ENCODE data around the gene MAGI2.
"Not testable (repeated sequence)": the region's sequence is repeated elsewhere in the genome, so short reads cannot be mapped to it uniquely, and the experiment has no call there.

MAGI2 gene

DNA sequence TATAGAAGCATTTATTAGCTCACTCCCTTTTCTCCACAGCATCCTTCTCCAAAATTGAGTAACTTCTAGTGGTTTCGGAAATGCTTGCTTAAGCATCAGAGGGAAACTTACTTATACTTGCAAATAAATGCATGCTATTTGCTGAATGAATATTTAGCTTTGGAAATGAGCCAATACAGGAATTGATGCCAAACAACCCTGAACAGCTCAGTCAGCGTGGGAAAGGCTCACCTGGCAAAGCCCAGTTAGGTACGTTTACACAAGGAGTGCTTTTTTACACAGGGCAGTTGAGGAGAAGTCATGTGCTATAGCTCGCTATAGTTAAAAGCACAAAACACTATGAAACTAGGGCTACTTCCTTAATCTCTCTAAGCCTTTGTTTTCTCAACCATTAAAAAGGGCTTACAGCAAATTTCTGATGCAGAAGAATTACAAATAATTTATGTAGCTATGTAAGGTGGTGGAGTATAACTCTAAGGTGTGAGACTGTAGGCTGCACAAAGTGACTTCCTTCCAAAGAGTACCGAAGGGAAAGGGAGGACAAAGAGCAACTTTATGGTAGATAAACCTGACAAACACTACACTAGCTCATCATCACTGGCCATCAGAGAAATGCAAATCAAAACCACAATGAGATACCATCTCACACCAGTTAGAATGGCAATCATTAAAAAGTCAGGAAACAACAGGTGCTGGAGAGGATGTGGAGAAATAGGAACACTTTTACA lies 1156.7 kb downstream of the MAGI2 start:
- H3K9me2 ChIP-seq (replicated peaks; ENCODE audit: insufficient read depth, low read length): no peaks in the 10 kb centered on the region
- no peaks in the 10 kb centered on the region for H3K36me3 ChIP-seq (ENCODE audit: low read length)
- H3F3A ChIP-seq (ENCODE audit: insufficient read depth): no peaks in the 10 kb centered on the region
- no peaks in the 10 kb centered on the region for H3K9me3 ChIP-seq (ENCODE audit: insufficient read depth, low read length)
- H3K27me3 ChIP-seq (ENCODE audit: low read length): no peaks in the 10 kb centered on the region
- H3K4me2 ChIP-seq (ENCODE audit: low read depth, low read length, poor library complexity, severe bottlenecking): no peak overlapping the region
- H3K9ac ChIP-seq (ENCODE audit: low read length): no peak overlapping the region
- TF ChIP-seq EZH2phosphoT487 (conservative IDR thresholded peaks at IDR 0.05; ENCODE audit: low read length): no peak
- TF ChIP-seq, protein P1, sequence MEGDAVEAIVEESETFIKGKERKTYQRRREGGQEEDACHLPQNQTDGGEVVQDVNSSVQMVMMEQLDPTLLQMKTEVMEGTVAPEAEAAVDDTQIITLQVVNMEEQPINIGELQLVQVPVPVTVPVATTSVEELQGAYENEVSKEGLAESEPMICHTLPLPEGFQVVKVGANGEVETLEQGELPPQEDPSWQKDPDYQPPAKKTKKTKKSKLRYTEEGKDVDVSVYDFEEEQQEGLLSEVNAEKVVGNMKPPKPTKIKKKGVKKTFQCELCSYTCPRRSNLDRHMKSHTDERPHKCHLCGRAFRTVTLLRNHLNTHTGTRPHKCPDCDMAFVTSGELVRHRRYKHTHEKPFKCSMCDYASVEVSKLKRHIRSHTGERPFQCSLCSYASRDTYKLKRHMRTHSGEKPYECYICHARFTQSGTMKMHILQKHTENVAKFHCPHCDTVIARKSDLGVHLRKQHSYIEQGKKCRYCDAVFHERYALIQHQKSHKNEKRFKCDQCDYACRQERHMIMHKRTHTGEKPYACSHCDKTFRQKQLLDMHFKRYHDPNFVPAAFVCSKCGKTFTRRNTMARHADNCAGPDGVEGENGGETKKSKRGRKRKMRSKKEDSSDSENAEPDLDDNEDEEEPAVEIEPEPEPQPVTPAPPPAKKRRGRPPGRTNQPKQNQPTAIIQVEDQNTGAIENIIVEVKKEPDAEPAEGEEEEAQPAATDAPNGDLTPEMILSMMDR (IDR thresholded peaks at IDR 0.05; ENCODE audit: insufficient read depth, low read length, poor library complexity, severe bottlenecking): no peak
- H4K20me1 ChIP-seq (ENCODE audit: low read depth, low read length): no peaks in the 10 kb centered on the region
- H3K79me2 ChIP-seq (ENCODE audit: insufficient read depth, low read length): no peaks in the 10 kb centered on the region
- no peak overlapping the region for H3K4me3 ChIP-seq (ENCODE audit: insufficient read depth, low read length, poor library complexity, severe bottlenecking)
- no peak overlapping the region for H3K27ac ChIP-seq (ENCODE audit: low read depth, low read length)
- H2AFZ ChIP-seq (ENCODE audit: low read depth, low read length, severe bottlenecking): no peak overlapping the region

DNA sequence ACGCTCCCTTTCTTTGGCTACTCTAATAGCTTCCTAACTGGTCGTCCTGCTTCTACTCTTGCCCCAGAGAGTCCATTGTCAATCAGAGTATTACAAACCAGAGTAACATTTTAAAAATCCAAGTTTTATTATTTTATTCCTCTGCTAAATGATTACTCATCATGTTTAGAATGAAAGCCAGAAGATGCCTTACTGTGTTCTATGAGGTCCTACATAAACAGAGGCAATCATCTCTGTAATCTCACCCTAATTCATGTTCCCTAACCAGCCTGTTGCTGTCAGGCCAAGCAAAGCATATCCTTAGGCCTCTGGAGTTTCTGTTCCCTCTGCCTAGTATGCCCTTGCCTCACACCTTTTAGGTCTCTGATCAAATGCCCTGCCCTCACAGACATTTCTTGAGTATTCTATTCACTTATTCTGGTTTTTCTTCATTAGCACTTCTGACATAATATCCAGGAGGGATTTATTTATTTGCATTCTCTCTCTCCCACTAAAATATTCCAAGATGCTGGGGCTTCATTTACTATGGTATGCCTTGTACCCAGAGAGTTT lies 1157.3 kb downstream of the MAGI2 start:
- TF ChIP-seq EZH2phosphoT487 (conservative IDR thresholded peaks at IDR 0.05; ENCODE audit: low read length): no peak
- TF ChIP-seq, protein P1 (IDR thresholded peaks at IDR 0.05; ENCODE audit: insufficient read depth, low read length, poor library complexity, severe bottlenecking): no peak
- Histone ChIP-seq H3K9me2 (replicated peaks; ENCODE audit: insufficient read depth, low read length) (no peaks in the 10 kb centered on the region), H3K79me2 (ENCODE audit: insufficient read depth, low read length) (no peaks in the 10 kb centered on the region), H3K9ac (ENCODE audit: low read length) (no peak overlapping the region), H3K9me3 (ENCODE audit: insufficient read depth, low read length) (no peaks in the 10 kb centered on the region), H4K20me1 (ENCODE audit: low read depth, low read length) (no peaks in the 10 kb centered on the region), H3F3A (ENCODE audit: insufficient read depth) (no peaks in the 10 kb centered on the region), H3K4me2 (ENCODE audit: low read depth, low read length, poor library complexity, severe bottlenecking) (no peak overlapping the region), H2AFZ (ENCODE audit: low read depth, low read length, severe bottlenecking) (no peak overlapping the region), H3K4me3 (ENCODE audit: insufficient read depth, low read length, poor library complexity, severe bottlenecking) (no peak overlapping the region), H3K27me3 (ENCODE audit: low read length) (no peaks in the 10 kb centered on the region), H3K36me3 (ENCODE audit: low read length) (no peaks in the 10 kb centered on the region), H3K27ac (ENCODE audit: low read depth, low read length) (no peak overlapping the region)

DNA sequence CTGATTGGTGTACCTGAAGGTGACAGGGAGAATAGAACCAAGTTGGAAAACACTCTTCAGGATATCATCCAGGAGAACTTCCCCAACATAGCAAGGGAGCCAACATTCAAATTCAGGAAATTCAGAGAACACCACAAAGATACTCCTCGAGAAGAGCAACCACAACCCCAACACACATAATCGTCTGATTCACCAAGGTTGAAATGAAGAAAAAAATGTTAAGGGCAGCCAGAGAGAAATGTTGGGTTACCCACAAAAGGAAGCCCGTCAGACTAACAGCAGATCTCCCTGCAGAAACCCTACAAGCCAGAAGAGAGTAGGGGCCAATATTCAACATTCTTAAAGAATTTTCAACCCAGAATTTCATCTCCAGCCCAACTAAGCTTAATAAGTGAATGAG lies 1164.0 kb downstream of the MAGI2 start:
- H3K27me3 ChIP-seq (ENCODE audit: low read length); H3K9ac ChIP-seq (ENCODE audit: low read length); H4K20me1 ChIP-seq (ENCODE audit: low read depth, low read length); H3K27ac ChIP-seq (ENCODE audit: low read depth, low read length); H3K79me2 ChIP-seq (ENCODE audit: insufficient read depth, low read length); H3K9me2 ChIP-seq (replicated peaks; ENCODE audit: insufficient read depth, low read length); H2AFZ ChIP-seq (ENCODE audit: low read depth, low read length, severe bottlenecking); H3K4me3 ChIP-seq (ENCODE audit: insufficient read depth, low read length, poor library complexity, severe bottlenecking); H3K36me3 ChIP-seq (ENCODE audit: low read length); H3K9me3 ChIP-seq (ENCODE audit: insufficient read depth, low read length); H3F3A ChIP-seq (ENCODE audit: insufficient read depth); H3K4me2 ChIP-seq (ENCODE audit: low read depth, low read length, poor library complexity, severe bottlenecking): not testable (repeated sequence)

DNA sequence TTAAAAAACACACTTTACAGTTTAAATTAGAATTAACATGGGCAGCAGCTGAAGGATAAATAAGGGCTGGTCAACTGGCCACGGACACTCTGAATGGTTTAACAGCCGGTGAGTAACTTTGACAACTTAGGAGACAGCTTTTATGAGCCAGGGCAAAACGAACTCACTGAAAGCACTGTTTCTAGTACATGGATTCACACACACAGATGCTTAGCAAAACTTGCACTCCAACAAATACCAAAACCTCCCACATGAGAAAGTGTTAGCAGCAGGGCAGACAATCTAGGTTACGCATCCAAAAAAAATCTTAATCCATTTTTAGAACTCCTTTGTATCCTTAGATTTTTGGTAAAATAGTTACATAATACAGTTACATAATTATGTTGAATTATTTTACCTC lies 1168.5 kb downstream of the MAGI2 start:
- Histone ChIP-seq H3K4me3 (ENCODE audit: insufficient read depth, low read length, poor library complexity, severe bottlenecking) (no peak overlapping the region), H2AFZ (ENCODE audit: low read depth, low read length, severe bottlenecking) (no peak overlapping the region), H3K9me2 (replicated peaks; ENCODE audit: insufficient read depth, low read length) (no peaks in the 10 kb centered on the region), H3K27me3 (ENCODE audit: low read length) (no peaks in the 10 kb centered on the region), H3K9ac (ENCODE audit: low read length) (no peak overlapping the region), H4K20me1 (ENCODE audit: low read depth, low read length) (no peaks in the 10 kb centered on the region), H3K36me3 (ENCODE audit: low read length) (no peaks in the 10 kb centered on the region), H3K4me2 (ENCODE audit: low read depth, low read length, poor library complexity, severe bottlenecking) (no peak overlapping the region), H3F3A (ENCODE audit: insufficient read depth) (no peaks in the 10 kb centered on the region), H3K79me2 (ENCODE audit: insufficient read depth, low read length) (no peaks in the 10 kb centered on the region), H3K27ac (ENCODE audit: low read depth, low read length) (no peak overlapping the region), H3K9me3 (ENCODE audit: insufficient read depth, low read length) (no peaks in the 10 kb centered on the region)
- TF ChIP-seq EZH2phosphoT487 (conservative IDR thresholded peaks at IDR 0.05; ENCODE audit: low read length): no peak
- TF ChIP-seq, protein P1 (IDR thresholded peaks at IDR 0.05; ENCODE audit: insufficient read depth, low read length, poor library complexity, severe bottlenecking): no peak
